Adrenal gland (tissue), 5 donors: ENCODE measurements around the gene ERBB3.

ENCODE experiments used
- CTCF ChIP-seq, 6 experiments: fragments of 450-650 bp in 4 of 6; fragments of 200-600 bp in 2 of 6; sonication (generic) in 1 of 6; IDR thresholded peaks; 1 replicate in 5 of 6; 2 replicates in 1 of 6; pipeline versions ENCODE4 v1.5.1 to v1.8.0; 2016 to 2021; ENCODE audit warnings: antibody characterized with exemption in 6 of 6, mild to moderate bottlenecking in 2 of 6, moderate library complexity in 1 of 6
- POLR2A ChIP-seq, 2 donors: fragments of 450-650 bp; IDR thresholded peaks; one replicate each; pipeline ENCODE4 v1.6.1; 2017; ENCODE audit warnings: antibody characterized with exemption in 2 of 2, mild to moderate bottlenecking in 2 of 2, moderate library complexity in 1 of 2
- donor health status: DM: no; HTN: no; CAD: no.

DNA sequence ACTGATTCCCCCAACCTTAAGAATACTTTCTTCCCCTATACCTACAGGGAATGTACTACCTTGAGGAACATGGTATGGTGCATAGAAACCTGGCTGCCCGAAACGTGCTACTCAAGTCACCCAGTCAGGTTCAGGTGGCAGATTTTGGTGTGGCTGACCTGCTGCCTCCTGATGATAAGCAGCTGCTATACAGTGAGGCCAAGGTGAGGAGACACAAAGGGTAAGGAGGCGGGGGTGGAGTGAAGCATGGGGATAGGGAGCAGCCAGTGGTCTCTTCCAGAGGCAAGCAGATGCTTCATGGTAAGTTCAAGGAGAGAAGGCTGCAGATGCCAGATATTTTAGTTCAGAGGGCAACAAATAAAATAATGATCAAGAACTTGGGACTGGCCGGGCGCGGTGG, 17.8 kb downstream of the ERBB3 start:
- TF ChIP-seq POLR2A (IDR thresholded peaks at IDR 0.05) (no peak), CTCF (IDR thresholded peaks at IDR 0.05) (no peak)
